Measurements from ENCODE around the gene BMF.

BMF gene

DNA sequence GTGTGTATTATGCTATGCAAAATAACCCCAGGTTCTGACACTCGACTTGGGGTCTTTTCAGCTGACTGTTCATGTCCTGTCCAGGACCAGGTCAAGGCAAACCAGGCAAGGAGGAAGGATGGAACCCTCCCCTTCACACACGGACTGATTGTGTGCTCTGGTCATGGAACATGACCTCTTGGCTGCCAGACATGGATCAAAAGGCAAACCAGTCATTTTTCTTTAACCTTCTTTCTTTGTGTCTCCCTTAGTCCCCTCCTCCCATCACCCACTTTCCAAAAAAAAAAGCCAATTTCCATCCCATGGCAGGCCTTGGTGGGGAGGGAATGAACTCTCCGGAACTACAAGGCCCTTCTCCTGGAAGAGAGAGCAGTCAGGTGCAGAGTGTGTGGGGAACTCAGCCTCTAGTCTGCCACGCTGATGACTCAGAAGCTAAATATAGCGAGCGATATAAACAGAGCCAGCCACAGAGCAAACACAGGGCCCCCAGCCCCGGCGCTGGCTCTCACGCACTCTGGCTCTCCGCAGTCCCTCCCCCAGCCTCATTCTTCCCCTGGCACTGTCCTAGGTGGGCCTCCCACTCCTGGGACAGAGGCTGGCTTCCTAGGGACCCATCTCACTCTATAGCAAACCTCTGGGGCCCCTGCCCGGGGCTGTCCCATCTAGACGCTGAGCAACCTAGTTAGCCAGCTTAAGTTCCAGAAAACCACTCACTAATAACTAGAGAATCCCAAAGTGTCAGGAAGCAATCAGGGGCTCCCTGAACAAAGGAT, 10.0 kb downstream of the BMF start:
- DNase-seq (ENCODE audit: low read depth), result peak; percentile 95
- peak overlapping the region; percentile 47 for H3K4me3 ChIP-seq (ENCODE audit: low read depth, low read length)
- TF ChIP-seq, protein P1, sequence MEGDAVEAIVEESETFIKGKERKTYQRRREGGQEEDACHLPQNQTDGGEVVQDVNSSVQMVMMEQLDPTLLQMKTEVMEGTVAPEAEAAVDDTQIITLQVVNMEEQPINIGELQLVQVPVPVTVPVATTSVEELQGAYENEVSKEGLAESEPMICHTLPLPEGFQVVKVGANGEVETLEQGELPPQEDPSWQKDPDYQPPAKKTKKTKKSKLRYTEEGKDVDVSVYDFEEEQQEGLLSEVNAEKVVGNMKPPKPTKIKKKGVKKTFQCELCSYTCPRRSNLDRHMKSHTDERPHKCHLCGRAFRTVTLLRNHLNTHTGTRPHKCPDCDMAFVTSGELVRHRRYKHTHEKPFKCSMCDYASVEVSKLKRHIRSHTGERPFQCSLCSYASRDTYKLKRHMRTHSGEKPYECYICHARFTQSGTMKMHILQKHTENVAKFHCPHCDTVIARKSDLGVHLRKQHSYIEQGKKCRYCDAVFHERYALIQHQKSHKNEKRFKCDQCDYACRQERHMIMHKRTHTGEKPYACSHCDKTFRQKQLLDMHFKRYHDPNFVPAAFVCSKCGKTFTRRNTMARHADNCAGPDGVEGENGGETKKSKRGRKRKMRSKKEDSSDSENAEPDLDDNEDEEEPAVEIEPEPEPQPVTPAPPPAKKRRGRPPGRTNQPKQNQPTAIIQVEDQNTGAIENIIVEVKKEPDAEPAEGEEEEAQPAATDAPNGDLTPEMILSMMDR (IDR thresholded peaks at IDR 0.05; ENCODE audit: insufficient read depth, low read depth, low read length, missing control alignments), result no peak

DNA sequence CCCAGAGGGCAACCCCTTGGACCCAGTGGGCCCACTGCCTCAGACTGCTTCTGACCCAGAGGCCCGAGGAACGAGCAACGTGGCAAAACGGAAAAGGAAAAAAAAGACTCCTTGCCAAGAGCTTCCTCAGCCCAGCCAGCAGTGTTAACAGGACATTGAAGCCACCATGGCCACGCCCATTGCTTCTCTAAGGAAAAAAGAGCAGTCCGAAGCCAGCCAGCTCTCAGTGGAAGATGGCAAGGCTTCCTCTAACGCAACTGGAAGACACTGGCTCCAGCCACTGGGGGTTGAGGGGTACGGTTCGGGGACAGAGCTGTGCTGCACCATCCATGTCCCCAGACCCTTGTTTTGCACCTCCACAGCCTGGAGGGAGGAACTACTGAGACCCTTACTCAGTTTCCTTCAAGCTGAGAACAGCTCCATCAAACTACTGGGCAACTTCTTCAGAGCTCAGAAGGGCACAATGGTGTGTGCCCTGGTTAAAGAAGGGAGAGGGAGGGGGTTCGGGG, 10.7 kb downstream of the BMF start:
- peak; percentile 77 for DNase-seq (ENCODE audit: low read depth)
- H3K4me3 ChIP-seq (ENCODE audit: low read depth, low read length), result peak overlapping the region; percentile 47
- TF ChIP-seq, protein P1 (IDR thresholded peaks at IDR 0.05; ENCODE audit: insufficient read depth, low read depth, low read length, missing control alignments), result no peak

DNA sequence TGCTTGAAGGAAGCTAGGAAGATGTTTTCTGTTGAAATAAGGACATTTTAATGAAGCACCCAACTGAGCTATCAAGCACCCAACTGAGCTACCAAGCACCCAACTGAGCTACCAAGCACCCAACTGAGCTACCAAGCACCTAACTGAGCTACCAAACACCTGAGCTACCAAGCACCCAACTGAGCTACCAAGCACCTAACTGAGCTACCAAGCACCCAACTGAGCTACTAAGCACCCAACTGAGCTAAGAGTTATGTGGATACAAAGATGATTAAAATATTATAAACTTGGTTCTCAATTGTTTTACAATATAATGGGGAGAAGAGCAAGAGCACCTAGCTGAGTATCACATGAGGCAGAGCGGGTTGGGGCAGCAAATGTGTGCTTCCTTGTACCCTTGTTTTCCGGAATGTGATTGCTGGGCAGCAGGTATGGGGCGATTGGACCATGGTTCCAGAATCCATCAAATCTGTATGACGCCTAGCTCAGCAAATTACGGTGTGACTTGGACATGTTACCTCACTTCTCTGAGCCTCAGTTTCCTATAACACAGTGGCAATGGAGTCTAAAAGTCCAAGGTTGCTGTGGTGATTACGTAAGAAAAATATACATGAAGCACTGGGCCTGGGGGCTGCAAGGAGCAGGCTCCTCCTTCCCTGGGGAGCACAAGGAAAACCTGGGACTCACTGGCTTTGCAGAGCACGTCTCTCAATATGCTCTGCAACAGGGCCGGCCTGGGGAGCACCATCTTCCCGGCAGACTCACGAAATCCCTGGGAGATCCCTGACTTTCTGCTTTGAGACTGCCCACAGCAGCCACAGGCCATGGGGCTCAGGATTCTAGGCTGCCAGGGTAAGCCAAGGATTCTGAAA, 11.3 kb downstream of the BMF start:
- TF ChIP-seq, protein P1 (IDR thresholded peaks at IDR 0.05; ENCODE audit: insufficient read depth, low read depth, low read length, missing control alignments), result no peak
- DNase-seq (ENCODE audit: low read depth), result peak; percentile 13
- peak overlapping the region; percentile 47 for H3K4me3 ChIP-seq (ENCODE audit: low read depth, low read length)

DNA sequence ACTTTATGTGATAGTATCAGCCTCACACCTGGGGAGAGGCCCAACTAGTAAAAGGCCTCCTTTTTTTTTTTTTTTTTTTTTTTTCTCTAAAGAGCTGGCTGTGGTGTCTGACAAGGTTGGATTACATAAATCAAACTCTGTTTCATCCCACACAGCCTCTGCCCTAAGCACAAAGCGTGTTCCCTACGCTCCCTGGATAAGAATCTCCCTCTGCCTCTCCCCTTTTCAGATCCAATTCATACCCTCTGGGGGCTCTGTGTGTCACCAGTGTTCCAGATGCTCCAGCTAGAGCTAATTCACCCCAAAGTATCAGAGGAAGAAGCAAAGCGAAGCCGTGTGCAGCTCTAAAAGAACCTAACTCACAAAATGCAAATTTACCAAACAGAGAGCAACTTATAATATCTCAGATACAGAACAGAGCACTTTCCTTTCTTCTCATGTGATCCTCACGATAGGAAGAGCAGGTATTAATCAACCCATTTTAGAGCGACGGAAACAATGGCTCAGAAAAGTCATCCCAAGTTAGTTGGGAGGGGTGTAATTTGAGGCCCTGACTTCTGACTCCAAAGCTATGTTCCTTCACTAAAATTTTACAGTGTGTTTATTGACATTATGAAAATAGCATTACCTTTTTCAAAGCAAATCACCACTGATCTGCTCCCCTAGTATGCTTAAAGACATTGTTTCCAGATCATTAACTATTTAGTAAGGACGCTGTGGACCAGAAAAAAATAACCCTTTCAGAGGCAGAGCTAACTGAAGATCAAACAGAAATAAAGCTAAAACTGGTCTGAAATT, 12.4 kb downstream of the BMF start:
- TF ChIP-seq, protein P1 (IDR thresholded peaks at IDR 0.05; ENCODE audit: insufficient read depth, low read depth, low read length, missing control alignments), result no peak
- peak; percentile 78 for DNase-seq (ENCODE audit: low read depth)
- peak overlapping the region; percentile 37 for H3K4me3 ChIP-seq (ENCODE audit: low read depth, low read length)

DNA sequence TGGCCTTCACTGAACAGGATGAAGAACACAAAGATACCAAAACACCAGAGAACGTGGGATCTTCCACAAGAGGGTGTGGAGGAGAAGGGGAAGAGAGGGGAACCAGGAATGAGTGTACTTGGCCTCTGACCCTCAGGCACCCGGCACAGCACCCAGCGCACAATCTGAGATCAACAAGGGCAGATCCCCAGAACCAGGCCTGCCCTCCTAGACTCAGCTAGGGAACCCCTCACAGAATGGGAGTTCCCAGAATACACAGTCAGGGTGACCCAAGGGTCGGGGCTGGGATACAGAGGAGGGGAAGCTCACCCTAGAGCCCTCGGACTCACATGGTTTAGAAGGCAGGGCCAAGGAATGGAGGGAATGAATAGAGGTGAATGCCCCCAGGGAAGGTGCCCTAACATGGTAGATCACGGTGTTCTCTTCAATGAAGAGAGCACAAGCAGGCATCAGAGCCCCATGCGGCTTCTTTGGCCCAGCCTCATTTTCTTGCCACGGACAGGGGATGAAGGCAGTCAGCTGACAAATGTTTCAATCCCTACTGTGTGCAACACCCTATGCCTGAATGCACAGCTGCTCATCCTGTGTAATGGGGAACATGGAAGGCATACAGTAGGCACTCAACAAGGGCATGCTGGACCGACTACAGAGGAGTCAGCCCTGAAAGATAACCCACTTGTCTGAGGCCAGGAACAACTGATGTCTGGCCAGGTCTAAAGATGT, 13.1 kb downstream of the BMF start:
- TF ChIP-seq, protein P1 (IDR thresholded peaks at IDR 0.05; ENCODE audit: insufficient read depth, low read depth, low read length, missing control alignments), result no peak
- DNase-seq (ENCODE audit: low read depth), result no peak
- H3K4me3 ChIP-seq (ENCODE audit: low read depth, low read length), result peak overlapping the region; percentile 37

DNA sequence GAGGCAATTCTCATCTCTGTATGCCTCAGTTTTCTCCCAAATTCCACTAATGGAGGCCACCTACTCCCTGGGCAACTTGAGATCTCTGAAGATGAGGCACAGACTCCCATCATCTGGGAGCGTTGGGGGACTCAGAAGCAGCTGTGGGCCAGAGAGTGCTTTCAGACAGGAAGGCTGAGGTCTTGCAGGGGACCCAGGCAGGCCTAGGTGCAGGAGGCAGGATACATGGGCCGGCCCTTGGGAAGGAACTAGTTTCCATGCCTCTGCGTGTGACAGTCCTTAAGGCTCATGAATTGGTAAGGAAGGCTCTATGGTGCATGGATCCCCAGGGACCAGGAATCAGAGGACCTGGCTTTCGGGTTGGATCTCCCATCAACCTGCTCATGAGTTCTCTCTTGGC, 14.5 kb downstream of the BMF start:
- no peak for DNase-seq (ENCODE audit: low read depth)
- H3K4me3 ChIP-seq (ENCODE audit: low read depth, low read length), result no peak overlapping the region
- TF ChIP-seq, protein P1 (IDR thresholded peaks at IDR 0.05; ENCODE audit: insufficient read depth, low read depth, low read length, missing control alignments), result no peak

All from GM12865 (cell line).